ENCODE data around the gene RAC2. TPM values are rescaled to one million over a fixed set of nuclear protein-coding genes. Genes with fewer than 3 reads are reported as not detected.
"Not testable (repeated sequence)": the region's sequence is repeated elsewhere in the genome, so short reads cannot be mapped to it uniquely, and the experiment has no call there.

The RAC2 gene
- total and polyA plus RNA-seq, 5 donors = 1.8 to 8.6 (median 4.3) TPM

DNA sequence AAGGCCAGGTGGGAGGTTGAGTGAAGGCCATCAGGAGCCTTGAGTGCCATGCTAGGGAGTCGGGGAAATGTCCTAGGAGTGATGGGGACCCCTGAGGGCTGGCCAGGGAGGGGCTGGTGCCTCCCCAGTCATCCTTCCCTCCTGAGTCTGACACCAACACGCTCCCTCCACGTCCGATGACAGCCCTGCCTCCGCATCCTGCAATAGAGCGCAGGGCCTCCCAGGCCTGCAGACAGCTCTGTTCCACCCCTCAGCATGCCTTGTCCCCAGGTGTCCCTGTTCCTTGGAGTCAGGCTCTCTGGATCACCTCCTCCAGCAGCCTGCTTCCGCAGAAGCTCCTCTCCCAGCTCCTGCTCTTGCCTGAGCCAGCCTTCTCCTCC lies 3.1 kb downstream of the RAC2 start:
- Histone ChIP-seq H3K4me3 (ENCODE audit: low read length) (no peak overlapping the region), H3K27me3 (ENCODE audit: control insufficient read depth, insufficient read depth) (no peaks in the 10 kb centered on the region), H3K9me3 (ENCODE audit: control insufficient read depth, low read length) (no peaks in the 10 kb centered on the region), H3K27ac (ENCODE audit: low read length) (no peak overlapping the region), H3K4me1 (ENCODE audit: control insufficient read depth, insufficient read depth, low read length) (no peaks in the 10 kb centered on the region)
- DNase-seq (peak in 1 of 3 donors; percentile 19), ATAC-seq (no peak)
- intact Hi-C loops (cut with DNase I) = no loop called here
- 79% methylated on average over 7 of the region's 7 CpGs for WGBS

- H3K27me3 ChIP-seq (ENCODE audit: control insufficient read depth, insufficient read depth) = no peaks in the 10 kb centered on the region
- intact Hi-C loops (cut with DNase I) = no loop called here
These were observed 3.7 kb downstream of the RAC2 start for GRCh38 chr22:37240240-37240940.

GRCh38 chr22:37239336-37240239 lies 4.5 kb downstream of the RAC2 start:
- intact Hi-C loops (cut with DNase I) = no loop called here
- H3K27me3 ChIP-seq (ENCODE audit: control insufficient read depth, insufficient read depth) = no peaks in the 10 kb centered on the region
- no peaks in the 10 kb centered on the region for H3K4me1 ChIP-seq (ENCODE audit: control insufficient read depth, insufficient read depth, low read length)
- H3K9me3 ChIP-seq (ENCODE audit: control insufficient read depth, low read length) = no peaks in the 10 kb centered on the region
- 66% methylated on average over 10 of the region's 10 CpGs for WGBS
- H3K27ac ChIP-seq (ENCODE audit: low read length) = no peak overlapping the region
- ATAC-seq (no peak), DNase-seq (peak in 1 of 3 donors; percentile 19)
- no peak overlapping the region for H3K4me3 ChIP-seq (ENCODE audit: low read length)

More at GRCh38 chr22:37240240-37240940, 3.7 kb downstream of the RAC2 start:
- 72% methylated on average over 11 of the region's 11 CpGs for WGBS
- peak in 1 of 3 donors; percentile 20 for DNase-seq
- H3K4me1 ChIP-seq (ENCODE audit: control insufficient read depth, insufficient read depth, low read length) = no peaks in the 10 kb centered on the region
- no peak for ATAC-seq
- no peak overlapping the region for H3K4me3 ChIP-seq (ENCODE audit: low read length)
- H3K27ac ChIP-seq (ENCODE audit: low read length) = no peak overlapping the region
- no peaks in the 10 kb centered on the region for H3K9me3 ChIP-seq (ENCODE audit: control insufficient read depth, low read length)

DNA sequence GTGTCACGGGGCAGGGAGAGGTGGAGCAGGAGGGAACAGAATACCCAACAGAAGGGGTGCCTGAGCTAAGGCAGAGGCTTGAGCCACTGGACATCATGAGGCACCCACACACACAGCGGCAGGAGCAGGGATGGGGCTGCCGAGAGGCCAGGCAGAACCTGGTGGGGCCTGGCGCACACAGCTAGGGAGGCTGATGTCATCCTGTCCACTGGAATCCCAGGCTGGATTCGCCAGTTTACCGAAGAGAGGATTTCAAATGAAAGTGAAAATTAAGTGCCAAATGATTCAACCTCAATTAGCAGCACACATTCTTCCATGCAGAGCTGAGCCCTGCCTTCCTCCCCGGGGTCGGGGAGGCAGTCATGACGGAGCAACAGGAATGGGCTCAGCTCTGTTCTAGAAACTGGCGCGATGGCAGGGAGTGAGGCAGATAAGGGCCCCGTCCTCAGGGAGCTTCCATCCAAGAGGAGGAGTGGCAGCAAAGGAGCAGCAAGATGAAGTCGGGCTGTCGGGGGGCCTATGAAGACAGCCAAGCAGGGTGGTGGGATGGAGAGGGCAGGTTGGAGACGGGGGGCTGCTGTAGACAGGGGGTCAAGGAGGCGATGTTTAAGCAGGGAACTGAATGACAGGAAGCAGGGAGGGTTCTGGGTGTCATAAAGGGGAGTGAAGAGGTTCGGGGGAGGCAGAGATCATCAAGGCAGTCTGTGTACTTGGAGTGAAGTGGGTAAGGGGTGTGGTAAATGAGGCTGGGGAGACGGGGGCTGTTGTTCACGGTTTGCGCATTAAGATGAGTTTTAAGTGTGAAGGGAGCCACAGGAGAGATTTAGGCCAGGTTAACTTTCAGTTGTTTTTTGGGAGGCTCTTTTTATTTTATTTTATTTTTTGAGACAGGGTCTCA lies 6.4 kb downstream of the RAC2 start:
- intact Hi-C loops (cut with DNase I) = no loop called here
- Histone ChIP-seq H3K9me3 (ENCODE audit: control insufficient read depth, low read length) (no peaks in the 10 kb centered on the region), H3K4me1 (ENCODE audit: control insufficient read depth, insufficient read depth, low read length) (no peaks in the 10 kb centered on the region), H3K27me3 (ENCODE audit: control insufficient read depth, insufficient read depth) (no peaks in the 10 kb centered on the region), H3K27ac (ENCODE audit: low read length) (no peak overlapping the region), H3K4me3 (ENCODE audit: low read length) (no peak overlapping the region)
- no peak for ATAC-seq
- 60% methylated on average over 20 of the region's 20 CpGs for WGBS
- peak in 1 of 3 donors; percentile 28 for DNase-seq

- no peaks in the 10 kb centered on the region for H3K4me1 ChIP-seq (ENCODE audit: control insufficient read depth, insufficient read depth, low read length)
- ATAC-seq (no peak), DNase-seq (no peak)
- intact Hi-C loops (cut with DNase I) = no loop called here
- H3K9me3 ChIP-seq (ENCODE audit: control insufficient read depth, low read length) = no peaks in the 10 kb centered on the region
- H3K27me3 ChIP-seq (ENCODE audit: control insufficient read depth, insufficient read depth) = no peaks in the 10 kb centered on the region
- no peak overlapping the region for H3K4me3 ChIP-seq (ENCODE audit: low read length)
- no peak overlapping the region for H3K27ac ChIP-seq (ENCODE audit: low read length)
- WGBS = 86% methylated on average over 3 of the region's 3 CpGs
These were observed 8.0 kb downstream of the RAC2 start for GRCh38 chr22:37235897-37236607.

- H3K27me3 ChIP-seq (ENCODE audit: control insufficient read depth, insufficient read depth) = no peaks in the 10 kb centered on the region
- 80% methylated on average over 16 of the region's 16 CpGs for WGBS
- no peaks in the 10 kb centered on the region for H3K4me1 ChIP-seq (ENCODE audit: control insufficient read depth, insufficient read depth, low read length)
- intact Hi-C loops (cut with DNase I) = no loop called here
- ATAC-seq (no peak), DNase-seq (peak in 1 of 3 donors; percentile 28)
- no peaks in the 10 kb centered on the region for H3K9me3 ChIP-seq (ENCODE audit: control insufficient read depth, low read length)
- H3K4me3 ChIP-seq (ENCODE audit: low read length) = no peak overlapping the region
- no peak overlapping the region for H3K27ac ChIP-seq (ENCODE audit: low read length)
These were observed 9.0 kb downstream of the RAC2 start for GRCh38 chr22:37234736-37235711.

DNA sequence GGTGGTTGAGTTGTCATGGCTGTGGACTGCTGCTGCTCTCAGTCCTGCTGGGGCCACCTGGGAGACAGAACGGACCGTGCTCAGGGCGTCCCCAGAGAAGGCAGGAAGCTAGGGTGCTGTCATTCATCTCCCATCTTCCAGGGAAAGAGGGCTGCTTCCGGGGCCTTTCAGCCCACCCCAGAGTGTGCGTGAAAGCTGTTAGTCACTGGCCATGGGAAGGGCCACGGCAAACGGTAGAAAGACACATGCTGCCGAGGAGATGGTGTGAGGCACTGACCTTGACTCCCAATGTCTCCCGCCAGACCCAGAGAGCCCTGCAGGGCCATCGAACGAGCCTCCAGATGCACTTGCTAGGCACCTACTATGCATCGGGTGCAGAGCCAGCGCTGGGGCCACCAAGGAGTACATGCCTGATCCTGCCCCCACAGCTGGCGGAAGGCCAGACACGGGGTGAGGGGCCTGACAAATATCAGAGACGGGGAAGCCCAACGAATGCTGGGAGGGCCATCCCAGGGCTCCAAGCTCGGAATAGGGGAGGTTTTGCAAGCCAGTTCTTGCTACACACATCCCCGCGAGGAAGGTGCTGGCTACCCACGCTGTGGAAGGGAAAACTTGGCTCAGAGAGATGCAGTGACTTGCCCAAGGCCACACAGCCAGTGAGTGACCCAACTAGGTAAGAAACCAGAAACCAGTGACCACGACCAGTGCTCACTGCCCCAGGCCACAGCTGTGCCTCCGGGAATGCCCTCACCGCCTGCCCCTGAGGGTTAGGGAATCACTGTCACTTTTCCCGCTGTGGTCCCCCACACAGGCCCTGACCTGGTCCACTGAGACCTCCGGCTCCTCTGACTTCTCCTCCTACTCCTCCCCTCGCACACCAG lies 10.1 kb downstream of the RAC2 start:
- Histone ChIP-seq H3K27me3 (ENCODE audit: control insufficient read depth, insufficient read depth) (no peaks in the 10 kb centered on the region), H3K9me3 (ENCODE audit: control insufficient read depth, low read length) (no peaks in the 10 kb centered on the region), H3K4me3 (ENCODE audit: low read length) (no peak overlapping the region), H3K4me1 (ENCODE audit: control insufficient read depth, insufficient read depth, low read length) (no peaks in the 10 kb centered on the region), H3K27ac (ENCODE audit: low read length) (no peak overlapping the region)
- intact Hi-C loops (cut with DNase I) = no loop called here
- no peak for ATAC-seq
- 51% methylated on average over 27 of the region's 27 CpGs for WGBS
- DNase-seq = peak in 1 of 3 donors; percentile 41

GRCh38 chr22:37233371-37233750 lies 10.7 kb downstream of the RAC2 start:
- H3K9me3 ChIP-seq (ENCODE audit: control insufficient read depth, low read length); H3K4me1 ChIP-seq (ENCODE audit: control insufficient read depth, insufficient read depth, low read length); H3K4me3 ChIP-seq (ENCODE audit: low read length); ATAC-seq; H3K27me3 ChIP-seq (ENCODE audit: control insufficient read depth, insufficient read depth); intact Hi-C loops (cut with DNase I); H3K27ac ChIP-seq (ENCODE audit: low read length): not testable (repeated sequence)
- WGBS = 89% methylated on average over 12 of the region's 12 CpGs
- peak in 1 of 3 donors; percentile 15 for DNase-seq

All from right cardiac atrium (tissue), 5 donors.